Natural killer cell (primary cell): ENCODE measurements around the gene TP53I13. TPM values are rescaled to one million over a fixed set of nuclear protein-coding genes. Genes with fewer than 3 reads are reported as not detected.
A peak's percentile ranks its signal among the peaks of the same experiment; 100 is the strongest.

Experiments used
- ATAC-seq, 3 donors: fragments of 150-1000 bp in 2 of 3; fragments of 200-7000 bp in 1 of 3; cut with Tn5 transposase; 1 replicate in 1 of 3; 2 replicates in 2 of 3; pipeline ENCODE4 v1.10.0; 2021; ENCODE audit warnings: mild to moderate bottlenecking in 2 of 3, moderate library complexity in 2 of 3
- DNase-seq, 2 donors: peaks; one replicate each; pipeline versions ENCODE4 v3.0.0 to v3.0.0-alpha.2; 2013 to 2021; ENCODE audit warnings: mixed read lengths in 1 of 2
- H3K27ac ChIP-seq: one replicate; pipeline ENCODE4 v1.5.1; 2013; ENCODE audit warnings: mild to moderate bottlenecking, low read length
- H3K27me3 ChIP-seq: one replicate; pipeline ENCODE4 v1.6.1; 2013; ENCODE audit warnings: low read length; ENCODE audit not compliant: control insufficient read depth, insufficient read depth
- H3K36me3 ChIP-seq: one replicate; pipeline ENCODE4 v1.6.1; 2013; ENCODE audit warnings: low read length; ENCODE audit not compliant: control insufficient read depth, insufficient read depth
- H3K4me1 ChIP-seq: one replicate; pipeline ENCODE4 v1.6.1; 2013; ENCODE audit warnings: low read length; ENCODE audit not compliant: control insufficient read depth, insufficient read depth
- H3K4me3 ChIP-seq: one replicate; pipeline ENCODE4 v1.5.1; 2013; ENCODE audit warnings: low read length
- H3K9me3 ChIP-seq: one replicate; pipeline ENCODE4 v1.6.1; 2013; ENCODE audit warnings: low read length; ENCODE audit not compliant: control insufficient read depth, insufficient read depth
- H3K27ac Mint-ChIP-seq, 2 donors: one replicate each; pipeline ENCODE4 v1.8.0; 2022; ENCODE audit warnings: mild to moderate bottlenecking in 2 of 2, mixed read lengths in 2 of 2, moderate library complexity in 1 of 2
- H3K27me3 Mint-ChIP-seq, 2 donors: one replicate each; pipeline ENCODE4 v1.8.0; 2022; ENCODE audit warnings: low read depth in 2 of 2, mixed read lengths in 2 of 2
- H3K36me3 Mint-ChIP-seq: one replicate; pipeline ENCODE4 v1.8.0; 2022; ENCODE audit warnings: mixed read lengths
- H3K4me1 Mint-ChIP-seq, 2 donors: one replicate each; pipeline ENCODE4 v1.8.0; 2022; ENCODE audit warnings: mixed read lengths in 2 of 2
- H3K4me3 Mint-ChIP-seq: one replicate; pipeline ENCODE4 v1.8.0; 2022; ENCODE audit warnings: mild to moderate bottlenecking, moderate library complexity, mixed read lengths
- H3K9me3 Mint-ChIP-seq, 2 donors: one replicate each; pipeline ENCODE4 v1.8.0; 2022; ENCODE audit warnings: mixed read lengths in 2 of 2
- WGBS: methylation state at CpG from one replicate; pipeline ENCODE4 v1.1.7; 2013; ENCODE audit warnings: missing lambda C conversion rate; ENCODE audit not compliant: insufficient coverage; 5-methylcytosine and 5-hydroxymethylcytosine counted together
- intact Hi-C: fragments of 100-400 bp; cut with micrococcal nuclease; formaldehyde crosslinking; loops from one replicate; pipeline ENCODE4 v1.14.2; 2022
- total RNA-seq, 4 donors: library from RNA; stranded (reverse); fragments of 120-200 nt in 1 of 4; gene quantifications; one replicate each; pipeline versions ENCODE4 v1.2.3 to v1.2.4, GENCODE V29; 2013 to 2022
- TF ChIP-seq, protein P1 (sequence below): fragments of 200-600 bp; IDR thresholded peaks from one replicate; pipeline ENCODE4 v1.8.0; 2022; ENCODE audit warnings: antibody characterized with exemption

The TP53I13 gene
- total RNA-seq, 3 donors from 2014 or later (not counting 1 experiment from before 2014, with no cell fraction given), result 122 to 148 (median 148) TPM

DNA sequence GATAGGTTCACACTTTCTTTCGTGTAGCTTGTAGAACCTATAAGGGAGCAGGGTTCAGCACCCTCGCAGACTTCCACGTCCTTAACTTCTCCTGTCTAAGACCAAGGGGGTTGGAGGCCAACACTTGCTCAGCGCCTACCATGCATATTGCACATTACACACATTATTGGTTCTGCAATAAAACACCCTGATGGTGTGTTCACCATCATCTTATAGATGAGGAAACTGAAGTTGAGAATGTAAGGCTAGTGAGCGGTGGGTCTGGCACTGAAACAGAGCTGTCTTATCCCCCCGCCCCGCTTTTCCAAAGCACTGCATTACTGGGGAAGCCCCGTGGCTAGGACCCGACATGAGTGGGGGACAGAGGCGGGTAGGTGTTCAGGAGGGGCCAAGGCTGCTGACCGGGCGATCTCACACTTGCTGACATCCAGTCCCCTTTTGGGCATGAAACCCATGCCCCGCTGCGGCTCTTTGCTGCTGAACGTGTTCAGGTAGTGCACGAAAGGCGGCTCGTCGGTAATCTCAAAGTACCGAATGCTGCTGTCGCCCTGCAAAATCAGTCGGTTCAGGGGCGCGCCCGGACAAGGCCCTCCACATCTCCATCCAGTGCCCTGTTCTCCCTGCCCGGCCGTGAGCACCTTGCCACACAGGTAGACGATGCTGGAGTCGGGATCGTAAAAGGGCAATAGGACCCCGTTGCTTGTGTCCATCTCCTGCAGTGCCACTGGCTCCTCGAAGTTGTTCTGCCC, 48.0 kb downstream of the TP53I13 start:
- Mint-ChIP-seq H3K27ac (peak overlapping the region; percentile 48 to 86), H3K9me3 (no peaks in the 10 kb centered on the region), H3K4me3 (peak overlapping the region; percentile 90), H3K27me3 (no peaks in the 10 kb centered on the region), H3K36me3 (no peaks in the 10 kb centered on the region), H3K4me1 (peaks cover 12 to 47% of the 10 kb centered on the region in 2 donors)
- peak overlapping the region; percentile 60 for H3K4me3 ChIP-seq
- no peaks in the 10 kb centered on the region for H3K9me3 ChIP-seq
- TF ChIP-seq, protein P1, sequence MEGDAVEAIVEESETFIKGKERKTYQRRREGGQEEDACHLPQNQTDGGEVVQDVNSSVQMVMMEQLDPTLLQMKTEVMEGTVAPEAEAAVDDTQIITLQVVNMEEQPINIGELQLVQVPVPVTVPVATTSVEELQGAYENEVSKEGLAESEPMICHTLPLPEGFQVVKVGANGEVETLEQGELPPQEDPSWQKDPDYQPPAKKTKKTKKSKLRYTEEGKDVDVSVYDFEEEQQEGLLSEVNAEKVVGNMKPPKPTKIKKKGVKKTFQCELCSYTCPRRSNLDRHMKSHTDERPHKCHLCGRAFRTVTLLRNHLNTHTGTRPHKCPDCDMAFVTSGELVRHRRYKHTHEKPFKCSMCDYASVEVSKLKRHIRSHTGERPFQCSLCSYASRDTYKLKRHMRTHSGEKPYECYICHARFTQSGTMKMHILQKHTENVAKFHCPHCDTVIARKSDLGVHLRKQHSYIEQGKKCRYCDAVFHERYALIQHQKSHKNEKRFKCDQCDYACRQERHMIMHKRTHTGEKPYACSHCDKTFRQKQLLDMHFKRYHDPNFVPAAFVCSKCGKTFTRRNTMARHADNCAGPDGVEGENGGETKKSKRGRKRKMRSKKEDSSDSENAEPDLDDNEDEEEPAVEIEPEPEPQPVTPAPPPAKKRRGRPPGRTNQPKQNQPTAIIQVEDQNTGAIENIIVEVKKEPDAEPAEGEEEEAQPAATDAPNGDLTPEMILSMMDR, result no peak
- no peaks in the 10 kb centered on the region for H3K36me3 ChIP-seq
- ATAC-seq (no peak), DNase-seq (peak in 1 of 2 donors; percentile 48)
- intact Hi-C loops, result loop anchor here (5.0 to 10.0 kb wide), 2 partner anchors 52 to 146 kb away; partner anchors contain the start of genes ABHD15 and TP53I13
- no peaks in the 10 kb centered on the region for H3K27me3 ChIP-seq
- peak overlapping the region; percentile 11 for H3K27ac ChIP-seq
- WGBS, result 14% methylated on average over 32 of the region's 32 CpGs
- H3K4me1 ChIP-seq, result peaks cover 56% of the 10 kb centered on the region

- intact Hi-C loops, result loop anchor here (5.0 to 10.0 kb wide), 2 partner anchors 52 to 145 kb away; partner anchors contain the start of genes ABHD15 and TP53I13
- peak overlapping the region; percentile 48 to 86 for H3K27ac Mint-ChIP-seq
- no peaks in the 10 kb centered on the region for H3K27me3 ChIP-seq
- H3K9me3 ChIP-seq, result no peaks in the 10 kb centered on the region
- H3K4me1 Mint-ChIP-seq, result peaks cover 16 to 51% of the 10 kb centered on the region in 2 donors
- H3K36me3 ChIP-seq, result no peaks in the 10 kb centered on the region
- WGBS, result under 1% methylated on average over 16 of the region's 16 CpGs
- H3K4me3 ChIP-seq, result peak overlapping the region; percentile 60
- peak; percentile 88 to 95 for DNase-seq
- H3K27me3 Mint-ChIP-seq, result no peaks in the 10 kb centered on the region
- H3K9me3 Mint-ChIP-seq, result no peaks in the 10 kb centered on the region
- H3K27ac ChIP-seq, result no peak overlapping the region
- ATAC-seq, result peak; percentile 70 to 77 (median 71)
- H3K4me3 Mint-ChIP-seq, result peak overlapping the region; percentile 90
- TF ChIP-seq, protein P1, result peak; percentile 64
- H3K4me1 ChIP-seq, result peaks cover 62% of the 10 kb centered on the region
- no peaks in the 10 kb centered on the region for H3K36me3 Mint-ChIP-seq
Observed at GRCh38 chr17:29617125-29617480, 48.6 kb downstream of the TP53I13 start.

- peaks cover 16 to 54% of the 10 kb centered on the region in 2 donors for H3K4me1 Mint-ChIP-seq
- peaks cover 68% of the 10 kb centered on the region for H3K4me1 ChIP-seq
Observed at GRCh38 chr17:29617481-29618271, 49.2 kb downstream of the TP53I13 start.

More at GRCh38 chr17:29617481-29618271, 49.2 kb downstream of the TP53I13 start:
- peak; percentile 85 to 94 for DNase-seq
- peak overlapping the region; percentile 51 for H3K4me3 ChIP-seq
- H3K27me3 ChIP-seq, result no peaks in the 10 kb centered on the region
- H3K36me3 ChIP-seq, result no peaks in the 10 kb centered on the region
- H3K9me3 ChIP-seq, result no peaks in the 10 kb centered on the region
- peak overlapping the region; percentile 90 for H3K4me3 Mint-ChIP-seq
- intact Hi-C loops, result loop anchor here (5.0 to 10.0 kb wide), 2 partner anchors 53 to 145 kb away; partner anchors contain the start of genes ABHD15 and TP53I13
- H3K27ac Mint-ChIP-seq, result peak overlapping the region; percentile 48 to 86
- H3K27ac ChIP-seq, result peak overlapping the region; percentile 72
- H3K9me3 Mint-ChIP-seq, result no peaks in the 10 kb centered on the region
- H3K27me3 Mint-ChIP-seq, result no peaks in the 10 kb centered on the region
- ATAC-seq, result peak; percentile 47 to 68 (median 56)
- no peaks in the 10 kb centered on the region for H3K36me3 Mint-ChIP-seq
- 1% methylated on average over 68 of the region's 68 CpGs for WGBS
- TF ChIP-seq, protein P1, result peak; percentile 70
